ENCODE results near the gene KLHL20.
"Not testable (repeated sequence)": the region's sequence is repeated elsewhere in the genome, so short reads cannot be mapped to it uniquely, and the experiment has no call there.

KLHL20 gene, protein sequence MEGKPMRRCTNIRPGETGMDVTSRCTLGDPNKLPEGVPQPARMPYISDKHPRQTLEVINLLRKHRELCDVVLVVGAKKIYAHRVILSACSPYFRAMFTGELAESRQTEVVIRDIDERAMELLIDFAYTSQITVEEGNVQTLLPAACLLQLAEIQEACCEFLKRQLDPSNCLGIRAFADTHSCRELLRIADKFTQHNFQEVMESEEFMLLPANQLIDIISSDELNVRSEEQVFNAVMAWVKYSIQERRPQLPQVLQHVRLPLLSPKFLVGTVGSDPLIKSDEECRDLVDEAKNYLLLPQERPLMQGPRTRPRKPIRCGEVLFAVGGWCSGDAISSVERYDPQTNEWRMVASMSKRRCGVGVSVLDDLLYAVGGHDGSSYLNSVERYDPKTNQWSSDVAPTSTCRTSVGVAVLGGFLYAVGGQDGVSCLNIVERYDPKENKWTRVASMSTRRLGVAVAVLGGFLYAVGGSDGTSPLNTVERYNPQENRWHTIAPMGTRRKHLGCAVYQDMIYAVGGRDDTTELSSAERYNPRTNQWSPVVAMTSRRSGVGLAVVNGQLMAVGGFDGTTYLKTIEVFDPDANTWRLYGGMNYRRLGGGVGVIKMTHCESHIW

DNA sequence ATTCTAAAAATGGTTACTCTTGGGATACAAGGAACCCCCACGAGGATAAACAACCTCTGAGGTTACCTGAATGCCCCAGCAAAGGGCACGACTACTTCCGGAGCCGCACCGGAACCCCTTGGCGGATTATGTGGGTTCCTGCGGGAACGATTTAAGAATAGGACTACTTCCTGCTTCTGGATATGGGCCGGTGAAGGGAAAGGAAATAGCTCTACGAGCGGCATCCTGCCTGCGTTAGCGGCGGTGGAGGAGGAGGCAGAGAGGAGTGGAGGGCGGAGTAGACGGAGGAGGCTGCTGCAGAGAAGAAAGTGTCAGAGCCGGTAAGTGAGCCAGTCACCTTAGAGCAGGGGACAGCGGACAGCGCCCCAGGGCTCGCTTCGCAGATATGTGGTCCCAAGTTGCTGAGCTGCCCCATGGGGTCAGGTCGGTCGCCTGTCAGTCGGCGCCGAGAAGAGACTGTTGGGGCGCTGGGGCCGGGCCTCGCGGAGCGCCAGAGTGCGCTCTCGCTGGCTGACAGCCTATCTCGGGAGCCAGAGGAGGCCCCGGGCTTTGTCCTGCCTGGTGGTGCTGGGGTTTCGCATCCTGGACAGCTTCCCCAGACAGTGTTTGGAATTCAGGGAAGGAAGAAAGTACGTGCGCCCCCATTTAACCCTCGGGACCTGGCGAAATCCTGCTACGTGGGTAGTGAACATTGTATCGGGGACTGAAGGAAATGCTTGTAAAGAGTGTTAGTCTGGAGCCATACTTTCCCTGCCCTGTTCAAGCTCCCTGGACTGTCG lies at the start of gene KLHL20:
TSS of gene KLHL20 (plus strand) at position 223 of the 779 bp plus-strand sequence. CDS start 1,063 bp downstream, outside the sequence.
- FAIRE-seq (peak; percentile 80), DNase-seq (ENCODE audit: insufficient read length, low spot score) (peak; percentile 82)

DNA sequence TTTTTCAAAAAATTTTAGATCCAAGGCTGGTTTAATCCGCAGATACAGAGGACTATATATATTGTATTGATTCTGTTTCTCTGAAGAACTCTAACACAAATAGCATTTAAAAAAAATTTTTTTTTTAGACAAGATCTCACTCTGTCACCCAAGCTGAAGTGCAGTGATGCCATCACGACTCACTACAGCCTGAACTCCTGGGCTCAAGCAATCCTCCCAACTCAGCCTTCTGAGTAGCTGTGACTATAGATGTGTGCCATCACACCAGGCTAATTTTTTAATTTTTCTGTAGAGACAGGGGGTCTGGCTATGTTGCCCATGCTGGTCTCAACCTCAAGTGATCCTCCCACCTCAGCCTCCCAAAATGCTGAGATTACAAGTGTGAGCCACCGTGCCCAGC lies 48.1 kb upstream of the KLHL20 start:
- FAIRE-seq (no peak), DNase-seq (ENCODE audit: insufficient read length, low spot score) (no peak)

DNA sequence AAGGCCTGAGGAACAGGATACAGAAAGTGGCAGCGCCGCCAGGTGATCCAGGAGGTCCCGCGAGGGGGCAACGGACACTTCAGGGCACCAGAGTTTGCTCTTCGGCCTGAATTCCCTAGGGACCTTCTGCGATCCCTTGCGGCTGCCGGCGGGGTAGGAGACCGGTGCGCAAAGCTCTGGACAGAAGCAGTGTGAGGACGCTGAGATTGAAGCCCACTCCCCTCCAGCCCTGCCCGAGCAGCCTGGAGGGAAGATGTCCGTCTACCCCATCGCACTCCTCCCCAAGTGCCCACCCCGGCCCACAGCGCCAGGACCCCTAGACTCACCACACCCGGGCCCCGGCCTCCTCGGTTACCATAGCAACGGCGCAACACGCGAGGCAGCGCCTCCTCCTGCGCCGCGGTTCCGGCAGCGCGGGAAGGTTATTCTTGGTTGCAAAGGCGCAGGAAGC lies 45.3 kb upstream of the KLHL20 start, which contains the start of gene ANKRD45:
TSS of gene ANKRD45 (minus strand) at position 361 of the 451 bp plus-strand sequence. CDS start 10,433 bp downstream, outside the sequence.
- DNase-seq (ENCODE audit: insufficient read length, low spot score) = peak; percentile 12
- FAIRE-seq = no peak

DNA sequence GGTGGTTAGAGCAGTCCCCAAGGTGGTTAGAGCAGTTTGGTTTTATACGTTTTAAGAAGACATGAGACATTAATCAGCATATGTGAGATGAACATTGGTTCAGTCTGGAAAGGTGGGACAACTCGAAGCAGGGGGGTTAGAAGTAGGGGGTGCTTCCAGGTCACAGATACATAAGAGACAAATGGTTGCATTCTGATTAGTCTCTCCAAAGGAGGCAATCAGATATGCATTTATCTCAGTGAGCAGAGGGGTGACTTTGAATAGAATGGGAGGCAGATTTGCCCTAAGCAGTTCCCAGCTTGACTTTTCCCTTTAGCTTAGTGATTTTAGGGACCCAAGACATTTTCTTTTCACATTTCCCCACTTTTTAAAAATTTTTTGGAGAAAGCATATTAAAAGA lies 40.3 kb upstream of the KLHL20 start:
- not testable (repeated sequence) for FAIRE-seq; DNase-seq (ENCODE audit: insufficient read length, low spot score)

DNA sequence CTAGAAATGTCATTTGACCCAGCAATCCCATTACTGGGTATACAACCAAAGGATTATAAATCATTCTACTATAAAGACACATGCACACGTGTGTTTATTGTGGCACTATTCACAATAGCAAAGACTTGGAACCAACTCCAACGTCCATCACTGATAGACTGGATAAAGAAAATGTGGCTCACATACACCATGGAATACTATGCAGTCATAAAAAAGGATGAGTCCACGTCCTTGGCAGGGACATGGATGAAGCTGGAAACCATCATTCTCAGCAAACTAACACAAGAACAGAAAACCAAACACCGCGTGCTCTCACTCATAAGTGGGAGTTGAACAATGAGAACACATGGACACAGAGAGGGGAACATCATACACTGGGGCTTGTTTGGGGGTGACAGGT lies 34.6 kb upstream of the KLHL20 start:
- not testable (repeated sequence) for FAIRE-seq; DNase-seq (ENCODE audit: insufficient read length, low spot score)

DNA sequence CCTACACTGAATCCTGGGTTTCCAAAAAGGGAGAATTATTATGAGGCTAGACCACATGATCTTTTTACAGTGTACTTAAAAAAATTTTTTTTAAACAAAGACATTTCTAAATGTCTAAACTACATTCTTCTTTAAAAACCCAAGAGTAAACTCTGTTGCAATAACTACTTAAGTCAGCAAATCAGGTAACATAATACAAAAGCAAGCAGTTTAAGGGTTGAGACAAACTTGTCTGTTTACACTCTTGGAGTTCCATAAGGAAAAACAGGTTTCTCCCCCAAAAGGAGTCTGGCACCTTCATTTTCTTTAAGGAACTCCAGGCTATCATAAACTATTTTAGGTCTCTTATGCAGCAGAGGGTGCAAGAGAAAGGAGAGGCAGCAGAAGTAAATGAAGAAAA lies 32.6 kb upstream of the KLHL20 start:
- DNase-seq (ENCODE audit: insufficient read length, low spot score) = no peak
- no peak for FAIRE-seq

DNA sequence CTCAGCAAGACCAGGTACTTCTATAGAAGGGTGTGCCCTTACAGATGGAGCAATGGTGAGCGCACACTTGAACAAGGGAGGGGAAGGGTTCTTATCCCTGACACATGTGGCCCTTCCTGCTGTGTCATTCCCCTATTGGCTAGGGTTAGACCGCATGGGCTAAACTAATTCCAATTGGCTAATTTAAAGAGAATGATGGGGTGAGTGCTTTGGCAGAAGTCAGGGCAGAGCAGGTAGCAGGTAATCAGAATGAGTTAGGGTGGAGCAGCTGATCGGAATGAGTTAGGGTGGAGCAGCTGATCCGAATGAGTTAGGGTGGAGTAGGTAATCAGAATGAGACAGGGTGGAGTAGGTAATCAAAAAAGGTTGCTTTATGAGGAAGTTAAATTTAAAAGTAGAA lies 30.9 kb upstream of the KLHL20 start:
- DNase-seq (ENCODE audit: insufficient read length, low spot score); FAIRE-seq: not testable (repeated sequence)

DNA sequence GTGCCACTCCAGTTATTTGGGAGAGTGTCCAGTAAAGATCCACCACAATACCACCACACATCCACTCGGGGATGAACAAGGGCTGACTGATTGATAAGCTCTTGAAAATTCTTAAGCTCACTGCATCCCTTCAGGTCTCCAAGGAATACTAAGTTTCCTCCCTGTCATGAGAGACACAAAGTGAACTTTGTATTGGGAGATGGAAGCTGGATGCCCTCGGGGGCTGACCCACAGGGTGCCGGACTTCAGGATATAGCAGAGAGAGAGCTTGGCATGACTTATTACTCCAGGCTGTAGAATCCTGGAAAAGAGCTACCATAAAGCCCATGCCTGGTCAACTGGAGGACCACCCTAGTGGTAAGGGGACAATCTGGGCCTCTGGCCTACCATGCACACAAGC lies 29.7 kb upstream of the KLHL20 start:
- not testable (repeated sequence) for FAIRE-seq

DNA sequence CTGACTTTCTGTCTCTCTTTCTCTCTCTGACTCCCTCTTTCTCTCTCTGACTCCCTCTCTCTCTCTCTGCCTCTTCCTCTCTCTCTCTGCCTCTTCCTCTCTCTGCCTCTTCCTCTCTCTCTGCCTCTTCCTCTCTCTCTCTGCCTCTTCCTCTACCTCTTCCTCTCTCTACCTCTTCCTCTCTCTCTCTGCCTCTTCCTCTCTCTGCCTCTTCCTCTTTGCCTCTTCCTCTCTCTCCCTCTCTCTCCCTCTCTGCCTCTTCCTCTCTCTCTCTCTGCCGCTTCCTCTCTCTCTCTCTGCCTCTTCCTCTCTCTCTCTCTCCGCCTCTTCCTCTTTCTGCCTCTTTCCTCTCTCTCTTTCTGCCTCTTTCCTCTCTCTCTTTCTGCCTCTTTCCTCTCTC lies 26.5 kb upstream of the KLHL20 start:
- DNase-seq (ENCODE audit: insufficient read length, low spot score) = no peak

More for the DNA sequence above, 29.7 kb upstream of the KLHL20 start:
- DNase-seq (ENCODE audit: insufficient read length, low spot score) = not testable (repeated sequence)

DNA sequence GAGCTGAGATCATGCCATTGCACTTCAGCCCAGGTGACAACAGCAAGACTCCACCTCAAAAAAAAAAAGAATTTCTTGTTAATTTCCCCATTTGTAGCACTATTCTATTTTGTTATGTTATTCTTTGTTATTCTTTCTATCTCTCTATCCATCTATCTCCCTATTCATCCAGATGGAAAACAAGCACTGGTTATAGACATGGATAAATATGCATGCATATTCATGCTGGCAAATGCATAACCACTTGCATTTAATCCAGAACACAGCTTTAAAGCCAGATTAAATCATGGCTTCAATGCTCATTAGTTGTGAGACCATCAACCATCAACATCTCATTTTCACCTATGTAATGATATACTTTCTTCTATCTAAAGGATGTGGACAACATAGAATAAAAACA lies 21.5 kb upstream of the KLHL20 start:
- DNase-seq (ENCODE audit: insufficient read length, low spot score) = no peak
- FAIRE-seq = no peak

More for the DNA sequence above, 26.5 kb upstream of the KLHL20 start:
- no peak for FAIRE-seq

DNA sequence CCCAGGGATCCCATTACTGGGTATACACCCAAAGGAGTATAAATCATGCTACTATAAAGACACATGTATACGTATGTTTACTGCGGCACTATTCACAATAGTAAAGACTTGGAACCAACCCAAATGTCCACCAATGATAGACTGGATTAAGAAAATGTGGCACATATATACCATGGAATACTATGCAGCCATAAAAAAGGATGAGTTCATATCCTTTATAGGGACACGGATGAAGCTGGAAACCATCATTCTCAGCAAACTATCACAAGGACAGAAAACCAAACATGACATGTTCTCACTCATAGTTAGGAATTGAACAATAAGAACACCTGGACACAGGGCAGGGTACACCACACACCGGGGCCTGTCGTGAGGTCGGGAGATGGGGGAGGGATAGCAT lies 13.5 kb upstream of the KLHL20 start:
- FAIRE-seq; DNase-seq (ENCODE audit: insufficient read length, low spot score): not testable (repeated sequence)

DNA sequence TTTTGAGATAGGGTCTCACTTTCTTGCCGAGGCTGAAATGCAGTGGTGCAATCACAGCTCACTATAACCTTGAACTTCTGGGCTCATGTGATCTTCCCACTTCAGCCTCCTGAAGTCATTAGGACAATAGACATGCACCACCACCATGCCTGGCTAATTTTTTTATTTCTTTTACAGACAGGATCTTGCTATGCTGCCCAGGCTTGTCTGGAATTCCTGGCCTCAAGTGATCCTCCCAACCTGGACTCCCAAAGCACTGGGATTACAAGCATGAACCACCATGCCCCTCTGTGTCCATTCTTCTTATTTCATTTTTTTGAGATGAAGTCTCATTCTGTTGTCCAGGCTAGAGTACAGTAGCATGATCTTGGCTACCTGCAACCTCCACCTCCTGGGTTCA lies 12.0 kb upstream of the KLHL20 start:
- DNase-seq (ENCODE audit: insufficient read length, low spot score) = no peak
- no peak for FAIRE-seq

DNA sequence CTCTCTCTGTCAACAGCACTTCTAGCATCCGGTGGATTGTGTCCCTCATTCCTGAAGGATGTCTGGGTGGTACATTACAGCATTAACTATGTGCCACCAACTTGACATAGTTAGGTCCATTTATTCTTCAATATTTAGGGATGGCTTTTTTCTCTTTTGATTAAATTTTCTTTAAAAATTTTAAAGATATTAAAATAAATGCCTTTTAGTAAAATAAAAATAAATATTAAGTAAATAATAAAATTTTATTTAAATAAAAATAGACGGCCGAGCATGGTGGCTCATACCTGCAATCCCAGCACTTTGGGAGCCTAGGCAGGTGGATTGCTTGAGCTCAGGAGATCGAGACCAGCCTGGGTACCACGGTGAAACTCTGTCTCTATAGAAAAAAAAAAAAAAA lies 9.7 kb upstream of the KLHL20 start:
- no peak for DNase-seq (ENCODE audit: insufficient read length, low spot score)
- FAIRE-seq = no peak

DNA sequence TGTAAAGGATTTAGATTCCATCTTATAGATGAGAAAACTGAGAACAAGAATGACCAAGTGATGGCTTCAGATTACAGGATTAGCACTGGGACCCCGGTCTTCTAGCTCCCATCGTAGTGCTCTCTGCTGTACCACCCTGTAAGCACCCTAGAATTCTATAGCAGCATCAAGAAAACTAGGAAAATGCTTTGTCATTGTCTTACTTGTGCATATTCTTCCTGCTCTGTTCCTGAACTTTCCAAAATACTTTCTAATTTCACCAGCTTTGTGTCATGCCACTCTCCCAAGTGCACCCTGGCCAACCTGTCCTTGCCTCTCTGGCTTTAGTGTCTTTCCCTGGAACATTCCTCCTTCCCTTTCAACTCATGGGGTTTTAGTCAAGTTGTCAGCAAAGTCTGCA lies 6.0 kb upstream of the KLHL20 start:
- DNase-seq (ENCODE audit: insufficient read length, low spot score) (no peak), FAIRE-seq (no peak)

DNA sequence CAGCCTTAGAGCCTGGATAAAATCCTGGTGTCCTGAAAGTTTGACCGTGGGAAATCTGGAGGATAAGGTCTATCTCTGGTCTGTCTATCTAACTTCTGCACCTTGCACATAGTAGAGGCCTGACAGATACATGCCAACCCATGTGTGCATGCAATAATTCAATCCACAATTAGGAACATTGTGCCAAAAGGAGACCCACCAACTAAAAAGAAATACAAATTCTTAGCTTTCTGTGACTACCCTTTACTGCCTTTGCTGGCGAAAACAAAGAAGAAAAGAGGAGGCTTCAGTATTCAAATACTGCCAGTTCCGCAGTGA lies 381 bp upstream of the KLHL20 start:
- DNase-seq (ENCODE audit: insufficient read length, low spot score) (no peak), FAIRE-seq (no peak)

DNA sequence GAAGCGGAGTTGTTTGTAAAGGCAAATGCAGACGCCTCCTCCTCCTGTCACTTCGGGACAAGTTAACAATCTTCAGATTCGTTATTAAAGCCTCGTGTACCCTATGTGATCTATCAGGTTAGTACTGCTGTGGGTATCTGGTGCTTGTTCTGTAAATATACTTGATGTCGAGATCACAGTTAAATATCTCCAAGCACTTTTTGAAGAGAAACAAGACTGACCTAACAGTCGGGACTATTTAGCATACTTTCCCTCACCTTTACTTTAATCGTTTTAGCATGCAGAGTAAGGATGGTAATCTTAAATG lies 710 bp downstream of the KLHL20 start:
- DNase-seq (ENCODE audit: insufficient read length, low spot score) (no peak), FAIRE-seq (no peak)

DNA sequence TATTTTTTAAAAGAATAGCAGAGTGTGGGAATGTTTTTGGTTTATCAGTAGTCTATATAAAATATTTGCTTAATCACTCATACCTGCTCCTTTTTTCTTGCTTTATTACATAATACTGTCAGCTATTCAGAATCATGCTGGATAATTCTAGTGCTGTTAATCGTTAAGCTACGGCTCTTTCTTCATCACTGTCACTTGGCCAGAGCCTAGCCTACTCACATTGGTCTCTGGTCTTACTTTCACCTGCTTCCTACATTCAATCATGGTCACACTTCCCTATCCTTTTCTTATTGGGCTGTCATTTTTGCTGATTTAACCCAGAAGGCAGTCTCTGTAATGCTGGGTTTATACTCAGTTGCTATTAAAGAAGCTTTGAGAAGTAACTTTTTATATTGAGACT lies 2.5 kb downstream of the KLHL20 start:
- FAIRE-seq (no peak), DNase-seq (ENCODE audit: insufficient read length, low spot score) (no peak)

DNA sequence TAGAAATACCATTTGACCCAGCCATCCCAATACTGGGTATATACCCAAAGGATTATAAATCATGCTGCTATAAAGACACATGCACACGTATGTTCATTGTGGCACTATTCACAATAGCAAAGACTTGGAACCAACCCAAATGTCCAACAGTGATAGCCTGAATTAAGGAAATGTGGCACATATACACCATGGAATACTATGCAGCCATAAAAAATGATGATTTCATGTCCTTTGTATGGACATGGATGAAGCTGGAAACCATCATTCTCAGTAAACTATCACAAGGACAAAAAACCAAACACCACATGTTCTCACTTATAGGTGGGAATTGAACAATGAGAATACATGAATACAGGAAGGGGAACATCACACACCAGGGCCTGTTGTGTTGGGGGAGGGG lies 16.6 kb downstream of the KLHL20 start:
- DNase-seq (ENCODE audit: insufficient read length, low spot score); FAIRE-seq: not testable (repeated sequence)

DNA sequence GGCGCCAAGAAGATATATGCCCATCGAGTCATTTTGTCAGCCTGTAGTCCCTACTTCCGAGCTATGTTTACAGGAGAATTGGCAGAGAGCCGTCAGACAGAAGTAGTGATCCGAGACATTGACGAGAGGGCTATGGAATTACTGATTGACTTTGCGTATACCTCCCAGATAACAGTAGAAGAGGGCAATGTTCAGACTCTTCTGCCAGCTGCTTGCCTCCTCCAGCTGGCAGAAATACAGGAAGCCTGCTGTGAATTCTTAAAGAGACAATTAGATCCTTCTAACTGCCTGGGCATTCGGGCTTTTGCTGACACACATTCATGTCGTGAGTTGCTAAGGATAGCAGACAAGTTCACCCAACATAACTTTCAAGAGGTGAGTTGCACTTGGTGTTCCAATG lies 19.1 kb downstream of the KLHL20 start:
- DNase-seq (ENCODE audit: insufficient read length, low spot score) (no peak), FAIRE-seq (no peak)

DNA sequence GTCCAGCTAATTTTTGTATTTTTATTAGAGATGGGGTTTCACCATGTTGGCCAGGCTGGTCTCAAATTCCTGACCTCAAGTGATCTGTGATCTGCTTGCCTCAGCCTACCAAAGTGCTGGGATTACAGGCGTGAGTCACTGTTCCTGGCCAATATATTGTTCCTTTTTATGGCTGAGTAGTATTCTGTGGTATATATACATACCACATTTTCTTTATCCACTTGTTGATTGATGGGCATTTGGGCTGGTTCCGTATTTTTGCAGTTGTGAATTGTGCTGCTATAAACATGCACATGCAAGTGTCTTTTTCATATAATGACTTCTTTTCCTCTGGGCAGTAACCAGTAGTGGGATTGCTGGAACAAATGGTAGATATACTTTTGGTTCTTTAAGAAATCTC lies 21.3 kb downstream of the KLHL20 start:
- DNase-seq (ENCODE audit: insufficient read length, low spot score); FAIRE-seq: not testable (repeated sequence)

DNA sequence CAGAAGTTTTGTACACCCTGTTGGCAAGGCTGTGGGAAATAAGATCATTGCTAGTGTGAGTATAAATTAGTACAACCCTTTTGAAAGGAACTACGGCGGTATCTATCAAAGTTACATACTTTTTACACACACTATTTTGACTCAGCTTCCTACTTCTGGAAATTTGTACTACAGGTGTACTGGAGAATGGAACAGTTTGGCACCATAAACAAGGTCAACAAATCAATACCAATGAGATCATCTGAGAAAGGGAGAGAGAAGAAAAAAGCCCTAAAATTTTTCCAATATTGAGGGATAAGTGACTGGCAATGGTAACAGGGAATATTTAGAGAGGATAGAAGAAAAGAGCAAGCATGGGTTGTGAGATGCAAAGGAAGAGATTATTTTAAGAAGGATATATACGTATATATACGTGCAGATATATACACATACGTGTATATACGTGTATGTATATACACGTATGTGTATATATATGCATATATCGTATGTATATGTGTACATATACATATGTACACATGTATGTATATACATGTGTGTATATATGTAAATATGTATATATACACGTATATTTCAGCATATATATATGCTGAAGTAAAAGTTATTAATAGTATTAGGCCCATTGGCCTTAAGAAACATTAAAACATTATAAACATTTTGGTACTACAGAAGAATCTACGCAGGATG lies 27.6 kb downstream of the KLHL20 start:
- no peak for FAIRE-seq

More for the DNA sequence above, 27.6 kb downstream of the KLHL20 start:
- DNase-seq (ENCODE audit: insufficient read length, low spot score) = no peak

All from HTR-8/SVneo (cell line).